SU-DHL-6 (cell line): ENCODE measurements around the gene AGO4.

Experiments
- H2AFZ ChIP-seq: fragments of 200-600 bp; sonication (generic); 2 replicates; pipeline ENCODE4 v1.6.1; 2014; ENCODE audit warnings: low read depth, mild to moderate bottlenecking, moderate library complexity, mixed read lengths, antibody characterized with exemption, low read length; ENCODE audit not compliant: severe bottlenecking
- H3F3A ChIP-seq: fragments of 200-600 bp; shearing (Covaris generic); 2 replicates; pipeline ENCODE4 v1.6.0; 2016; ENCODE audit warnings: antibody characterized with exemption, mild to moderate bottlenecking; ENCODE audit not compliant: insufficient read depth
- H3K27ac ChIP-seq: fragments of 200-600 bp; sonication (generic); 2 replicates; pipeline ENCODE4 v1.5.1; 2016; ENCODE audit warnings: low read depth, mild to moderate bottlenecking, low read length, moderate library complexity, mixed read lengths
- H3K27me3 ChIP-seq: fragments of 200-600 bp; sonication (generic), shearing (Covaris generic); 2 replicates; pipeline ENCODE4 v1.6.0; 2014; ENCODE audit warnings: mild to moderate bottlenecking, low read length
- H3K36me3 ChIP-seq: fragments of 200-600 bp; sonication (generic); 2 replicates; pipeline ENCODE4 v1.6.1; 2014; ENCODE audit warnings: mild to moderate bottlenecking, low read length, mixed read lengths
- H3K4me2 ChIP-seq: fragments of 300-600, 200-600 bp; shearing (Covaris generic), sonication (generic); 2 replicates; pipeline ENCODE4 v1.6.0; 2014; ENCODE audit warnings: low read length, low read depth, mild to moderate bottlenecking; ENCODE audit not compliant: poor library complexity, severe bottlenecking
- H3K4me3 ChIP-seq: fragments of 200-600 bp; sonication (generic); 2 replicates; pipeline ENCODE4 v1.5.1; 2014; ENCODE audit warnings: antibody characterized with exemption, low read length, mild to moderate bottlenecking, mixed read lengths; ENCODE audit not compliant: insufficient read depth, poor library complexity, severe bottlenecking
- H3K79me2 ChIP-seq: fragments of 200-600 bp; sonication (generic); 2 replicates; pipeline ENCODE4 v1.6.1; 2014; ENCODE audit warnings: mild to moderate bottlenecking, low read length, moderate library complexity; ENCODE audit not compliant: insufficient read depth
- H3K9ac ChIP-seq: fragments of 200-600 bp; sonication (generic); 2 replicates; pipeline ENCODE4 v1.7.0; 2014; ENCODE audit warnings: mild to moderate bottlenecking, low read length
- H3K9me2 ChIP-seq: fragments of 200-600 bp; sonication (generic); replicated peaks from 2 replicates; pipeline ENCODE4 v1.6.1; 2014; ENCODE audit warnings: low read length; ENCODE audit not compliant: insufficient read depth
- H3K9me3 ChIP-seq: fragments of 200-600 bp; sonication (generic); 2 replicates; pipeline ENCODE4 v1.6.1; 2014; ENCODE audit warnings: low read length, mixed read lengths; ENCODE audit not compliant: insufficient read depth
- H4K20me1 ChIP-seq: fragments of 200-600 bp; sonication (generic); 2 replicates; pipeline ENCODE4 v1.6.1; 2014; ENCODE audit warnings: low read depth, mild to moderate bottlenecking, antibody characterized with exemption, low read length, moderate library complexity, mixed read lengths
- CTCF ChIP-seq: fragments of 200-600 bp; sonication (generic); IDR thresholded peaks from one replicate; pipeline ENCODE4 v1.5.1; 2017; ENCODE audit warnings: antibody characterized with exemption, mild to moderate bottlenecking, low read length, moderate library complexity; ENCODE audit not compliant: insufficient read depth, poor library complexity, severe bottlenecking
- EZH2phosphoT487 ChIP-seq: fragments of 200-600 bp; sonication (generic), shearing (Covaris generic); conservative IDR thresholded peaks from 2 replicates; pipeline ENCODE4 v1.6.1; 2018; ENCODE audit warnings: mild to moderate bottlenecking, antibody characterized with exemption, low read length, moderate library complexity, mixed read lengths

The AGO4 gene

GRCh38 chr1:35863136-35863535 is 55.3 kb downstream of the AGO4 start:
- no peaks in the 10 kb centered on the region for H3K79me2 ChIP-seq

GRCh38 chr1:35863881-35864625 is 56.2 kb downstream of the AGO4 start:
- Histone ChIP-seq H4K20me1 (no peaks in the 10 kb centered on the region), H3K27ac (no peak overlapping the region), H3K9ac (no peak overlapping the region), H3K79me2 (no peaks in the 10 kb centered on the region), H3K36me3 (no peaks in the 10 kb centered on the region), H2AFZ (no peak overlapping the region), H3F3A (no peaks in the 10 kb centered on the region), H3K9me3 (no peaks in the 10 kb centered on the region), H3K4me2 (no peak overlapping the region), H3K9me2 (no peaks in the 10 kb centered on the region), H3K27me3 (no peaks in the 10 kb centered on the region), H3K4me3 (no peak overlapping the region)
- TF ChIP-seq EZH2phosphoT487 (no peak), CTCF (no peak)

More at GRCh38 chr1:35863136-35863535, 55.3 kb downstream of the AGO4 start:
- no peak overlapping the region for H3K9ac ChIP-seq
- H3K36me3 ChIP-seq = no peaks in the 10 kb centered on the region
- no peak overlapping the region for H2AFZ ChIP-seq
- H3K9me3 ChIP-seq = no peaks in the 10 kb centered on the region
- H3K27ac ChIP-seq = no peak overlapping the region
- H3K9me2 ChIP-seq = no peaks in the 10 kb centered on the region
- H3K4me2 ChIP-seq = no peak overlapping the region
- no peaks in the 10 kb centered on the region for H3F3A ChIP-seq
- H3K4me3 ChIP-seq = no peak overlapping the region
- TF ChIP-seq EZH2phosphoT487 (no peak), CTCF (no peak)
- H4K20me1 ChIP-seq = no peaks in the 10 kb centered on the region
- no peaks in the 10 kb centered on the region for H3K27me3 ChIP-seq

- H3K27ac ChIP-seq = no peak overlapping the region
- H3K36me3 ChIP-seq = no peaks in the 10 kb centered on the region
- no peaks in the 10 kb centered on the region for H3K9me2 ChIP-seq
- H3K9me3 ChIP-seq = no peaks in the 10 kb centered on the region
- no peak overlapping the region for H2AFZ ChIP-seq
- H3K79me2 ChIP-seq = no peaks in the 10 kb centered on the region
- no peaks in the 10 kb centered on the region for H4K20me1 ChIP-seq
- no peak overlapping the region for H3K9ac ChIP-seq
- no peak overlapping the region for H3K4me3 ChIP-seq
- no peaks in the 10 kb centered on the region for H3K27me3 ChIP-seq
- no peak for TF ChIP-seq CTCF
- TF ChIP-seq EZH2phosphoT487 = no peak
- H3F3A ChIP-seq = no peaks in the 10 kb centered on the region
- H3K4me2 ChIP-seq = no peak overlapping the region
Observed at GRCh38 chr1:35864813-35865212, 57.0 kb downstream of the AGO4 start.
